A549 (cell line): ENCODE data around the gene CXCR5.

ENCODE experiments used
- EP300 ChIP-seq, 2 experiments: fragments of >200 bp; sonication (Bioruptor Twin); formaldehyde crosslinking; IDR thresholded peaks; 2 replicates in 1 of 2; 3 replicates in 1 of 2; pipeline ENCODE4 v1.6.1; 2016 to 2017
- HOXB5 ChIP-seq: fragments of 250-450 bp; sonication (Bioruptor Pico); IDR thresholded peaks from 2 replicates; pipeline ENCODE4 v1.5.0; 2020; ENCODE audit warnings: mild to moderate bottlenecking, moderate library complexity
- NR3C1 ChIP-seq: fragments of >200 bp; sonication (Bioruptor Twin); formaldehyde crosslinking; IDR thresholded peaks from 3 replicates; pipeline ENCODE4 v1.6.1; 2017
- PHF8 ChIP-seq: fragments of 200-600 bp; sonication (generic); IDR thresholded peaks from 2 replicates; pipeline ENCODE4 v1.6.1; 2016; ENCODE audit warnings: low read depth, mild to moderate bottlenecking, antibody characterized with exemption, moderate library complexity, borderline replicate concordance
- POLR2A ChIP-seq: IDR thresholded peaks from 2 replicates; pipeline ENCODE4 v1.6.1; 2012; ENCODE audit warnings: mild to moderate bottlenecking, low read length
- RFX5 ChIP-seq: fragments of 450-650 bp; IDR thresholded peaks from 2 replicates; pipeline ENCODE4 v1.7.1; 2014; ENCODE audit warnings: antibody characterized with exemption, mild to moderate bottlenecking, moderate library complexity
- SMC3 ChIP-seq: fragments of >200 bp; sonication (Bioruptor Twin); formaldehyde crosslinking; IDR thresholded peaks from 3 replicates; pipeline ENCODE4 v1.6.1; 2018; ENCODE audit warnings: inconsistent platforms
- SREBF2 ChIP-seq: fragments of 450-650 bp; IDR thresholded peaks from 2 replicates; pipeline ENCODE4 v1.6.1; 2014; ENCODE audit warnings: mild to moderate bottlenecking, moderate library complexity
- ZNF302 ChIP-seq: fragments of 250-450 bp; sonication (Bioruptor Pico); IDR thresholded peaks from 2 replicates; pipeline ENCODE4 v1.9.0; 2021; ENCODE audit warnings: inconsistent platforms, mild to moderate bottlenecking, moderate library complexity
- TF ChIP-seq, protein P1 (sequence below): fragments of >200 bp; sonication (Bioruptor Twin); formaldehyde crosslinking; IDR thresholded peaks from 3 replicates; pipeline ENCODE4 v1.5.1; 2016
- TF ChIP-seq, protein P2 (sequence below): IDR thresholded peaks from 2 replicates; pipeline ENCODE4 v1.6.1; 2012; ENCODE audit warnings: low read depth, borderline replicate concordance
- TF ChIP-seq, protein P3 (sequence below): IDR thresholded peaks from 2 replicates; pipeline ENCODE4 v1.6.1; 2012

DNA sequence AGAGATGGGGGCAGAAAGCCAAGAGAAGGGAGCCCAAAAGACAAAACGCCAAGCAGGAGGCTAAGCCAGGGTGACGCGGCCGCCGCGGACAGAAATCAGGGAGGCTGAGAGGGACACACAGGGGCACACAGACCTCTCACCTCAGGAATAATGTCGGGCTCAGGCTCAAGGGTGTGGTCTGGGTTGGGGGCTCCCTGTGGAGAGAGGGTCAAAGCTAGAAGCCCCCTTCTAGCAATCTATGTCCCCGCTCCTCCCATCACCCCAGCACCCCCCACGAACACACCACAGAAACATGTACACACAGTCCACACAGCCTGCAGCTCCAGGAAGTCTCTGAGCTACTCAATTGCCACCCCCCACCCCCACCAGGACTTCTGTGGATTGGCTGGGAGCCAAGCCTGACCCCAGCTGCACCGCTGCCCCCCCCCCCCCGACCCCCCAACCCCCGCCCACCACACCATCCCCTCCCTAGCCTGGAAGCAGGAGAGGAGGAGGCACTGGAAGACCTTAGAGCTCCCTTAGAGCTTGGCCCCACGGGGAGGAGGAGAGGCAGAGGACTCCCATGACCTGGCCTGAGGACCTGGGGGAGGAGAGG, 35.1 kb downstream of the CXCR5 start:
- TF ChIP-seq RFX5 (no peak), POLR2A (no peak; the same call in 1 of the 2 replicates), SREBF2 (no peak), SMC3 (no peak), PHF8 (no peak), NR3C1 (no peak), ZNF302 (CRISPR knock-in tag) (no peak), HOXB5 (no peak; the same call in 1 of the 2 replicates), EP300 (IDR thresholded peaks at IDR 0.05) (no peak)
- TF ChIP-seq, protein P1, sequence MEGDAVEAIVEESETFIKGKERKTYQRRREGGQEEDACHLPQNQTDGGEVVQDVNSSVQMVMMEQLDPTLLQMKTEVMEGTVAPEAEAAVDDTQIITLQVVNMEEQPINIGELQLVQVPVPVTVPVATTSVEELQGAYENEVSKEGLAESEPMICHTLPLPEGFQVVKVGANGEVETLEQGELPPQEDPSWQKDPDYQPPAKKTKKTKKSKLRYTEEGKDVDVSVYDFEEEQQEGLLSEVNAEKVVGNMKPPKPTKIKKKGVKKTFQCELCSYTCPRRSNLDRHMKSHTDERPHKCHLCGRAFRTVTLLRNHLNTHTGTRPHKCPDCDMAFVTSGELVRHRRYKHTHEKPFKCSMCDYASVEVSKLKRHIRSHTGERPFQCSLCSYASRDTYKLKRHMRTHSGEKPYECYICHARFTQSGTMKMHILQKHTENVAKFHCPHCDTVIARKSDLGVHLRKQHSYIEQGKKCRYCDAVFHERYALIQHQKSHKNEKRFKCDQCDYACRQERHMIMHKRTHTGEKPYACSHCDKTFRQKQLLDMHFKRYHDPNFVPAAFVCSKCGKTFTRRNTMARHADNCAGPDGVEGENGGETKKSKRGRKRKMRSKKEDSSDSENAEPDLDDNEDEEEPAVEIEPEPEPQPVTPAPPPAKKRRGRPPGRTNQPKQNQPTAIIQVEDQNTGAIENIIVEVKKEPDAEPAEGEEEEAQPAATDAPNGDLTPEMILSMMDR = no peak
- TF ChIP-seq, protein P2, sequence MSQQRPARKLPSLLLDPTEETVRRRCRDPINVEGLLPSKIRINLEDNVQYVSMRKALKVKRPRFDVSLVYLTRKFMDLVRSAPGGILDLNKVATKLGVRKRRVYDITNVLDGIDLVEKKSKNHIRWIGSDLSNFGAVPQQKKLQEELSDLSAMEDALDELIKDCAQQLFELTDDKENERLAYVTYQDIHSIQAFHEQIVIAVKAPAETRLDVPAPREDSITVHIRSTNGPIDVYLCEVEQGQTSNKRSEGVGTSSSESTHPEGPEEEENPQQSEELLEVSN = no peak
- TF ChIP-seq, protein P3, sequence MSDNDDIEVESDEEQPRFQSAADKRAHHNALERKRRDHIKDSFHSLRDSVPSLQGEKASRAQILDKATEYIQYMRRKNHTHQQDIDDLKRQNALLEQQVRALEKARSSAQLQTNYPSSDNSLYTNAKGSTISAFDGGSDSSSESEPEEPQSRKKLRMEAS = no peak
